Upper lobe of left lung (tissue), 6 donors: ENCODE results near the gene WIPF1. TPM values are rescaled to one million over a fixed set of nuclear protein-coding genes. Genes with fewer than 3 reads are reported as not detected.

ENCODE experiments used
- ATAC-seq, 2 donors: fragments of 200-7000 bp; cut with Tn5 transposase; one replicate each; pipeline ENCODE4 v1.9.1; 2022; ENCODE audit warnings: mild to moderate bottlenecking in 2 of 2, moderate library complexity in 2 of 2; ENCODE audit not compliant: low FRiP score in 2 of 2
- DNase-seq, 2 donors: peaks; one replicate each; pipeline ENCODE4 v3.0.0-alpha.2; 2019 to 2020
- H3K27ac ChIP-seq, 4 donors: fragments of 200-600 bp; sonication (generic); one replicate each; pipeline ENCODE4 v1.5.1; 2016 to 2019
- H3K27me3 ChIP-seq, 4 donors: fragments of 200-600 bp; sonication (generic); one replicate each; pipeline ENCODE4 v1.5.1; 2017 to 2019
- H3K36me3 ChIP-seq, 4 donors: fragments of 200-600 bp; sonication (generic); one replicate each; pipeline ENCODE4 v1.5.1; 2016 to 2019
- H3K4me1 ChIP-seq, 4 donors: fragments of 200-600 bp; sonication (generic); one replicate each; pipeline ENCODE4 v1.5.1; 2018 to 2019
- H3K4me3 ChIP-seq, 4 donors: fragments of 200-600 bp; sonication (generic); one replicate each; pipeline ENCODE4 v1.5.1; 2017 to 2019; ENCODE audit warnings: mild to moderate bottlenecking in 2 of 4, moderate library complexity in 1 of 4
- H3K9me3 ChIP-seq, 4 donors: fragments of 200-600 bp; sonication (generic); one replicate each; pipeline ENCODE4 v1.5.1; 2018 to 2019
- CTCF ChIP-seq, 6 experiments: fragments of 450-650 bp in 4 of 6; fragments of 200-600 bp in 2 of 6; sonication (generic) in 2 of 6; IDR thresholded peaks; one replicate each; pipeline ENCODE4 v1.5.1; 2016 to 2019; ENCODE audit warnings: antibody characterized with exemption in 6 of 6
- EP300 ChIP-seq, 4 donors: sonication (generic); formaldehyde crosslinking; IDR thresholded peaks; one replicate each; pipeline ENCODE4 v1.5.1; 2017; ENCODE audit warnings: antibody characterized with exemption in 4 of 4, control low read depth in 2 of 4
- POLR2A ChIP-seq, 4 donors: fragments of 450-650 bp; IDR thresholded peaks; one replicate each; pipeline ENCODE4 v1.5.1; 2016 to 2017; ENCODE audit warnings: antibody characterized with exemption in 4 of 4, mild to moderate bottlenecking in 2 of 4
- POLR2AphosphoS5 ChIP-seq, 2 donors: sonication (generic); formaldehyde crosslinking; IDR thresholded peaks; one replicate each; pipeline ENCODE4 v1.5.1; 2017; ENCODE audit warnings: antibody characterized with exemption in 2 of 2
- WGBS, 2 donors: methylation state at CpG; one replicate each; pipeline ENCODE4 v1.1.5; 2017 to 2018; 5-methylcytosine and 5-hydroxymethylcytosine counted together
- total RNA-seq, 6 donors: library from RNA; depleted of rRNA in 4 of 6; stranded (reverse); fragments of >200 nt in 4 of 6; gene quantifications; one replicate each; pipeline versions ENCODE4 v1.1.0 to v1.2.1, GENCODE V29; 2016 to 2021
- donor health status: DM: no; HTN: no; CAD: no; lungs with moderate emphysema.
- donor health status: DM: no; HTN: yes; CAD: no; lungs with severe emphysema.

Gene WIPF1
- total RNA-seq, 6 donors from 2014 or later: 25.1 to 79.0 (median 48.9) TPM

GRCh38 chr2:174641168-174641567, 43.6 kb upstream of the WIPF1 start:
- Histone ChIP-seq H3K4me1 (no peaks in the 10 kb centered on the region), H3K4me3 (no peak overlapping the region), H3K27ac (no peak overlapping the region), H3K9me3 (no peaks in the 10 kb centered on the region), H3K36me3 (no peaks in the 10 kb centered on the region), H3K27me3 (no peaks in the 10 kb centered on the region)
- no peak for DNase-seq
- WGBS, 2 donors: 92 to 96% methylated on average over 1 of the region's 1 CpG
- no peak for ATAC-seq
- no peak for TF ChIP-seq EP300 (IDR thresholded peaks at IDR 0.05)
- TF ChIP-seq POLR2A (IDR thresholded peaks at IDR 0.05): no peak
- no peak for TF ChIP-seq POLR2AphosphoS5 (IDR thresholded peaks at IDR 0.05)
- no peak for TF ChIP-seq CTCF (IDR thresholded peaks at IDR 0.05)

- DNase-seq: no peak
- WGBS, 2 donors: 84 to 89% methylated on average over 1 of the region's 1 CpG
- no peak overlapping the region for H3K4me3 ChIP-seq
Measured at GRCh38 chr2:174636987-174637386, 39.4 kb upstream of the WIPF1 start.

GRCh38 chr2:174635776-174636404, 38.3 kb upstream of the WIPF1 start:
- WGBS, 2 donors: 91 to 97% methylated on average over 3 of the region's 3 CpGs
- peak overlapping the region in 1 of 4 donors; percentile 82 for H3K27ac ChIP-seq
- ATAC-seq: no peak

More at GRCh38 chr2:174636987-174637386, 39.4 kb upstream of the WIPF1 start:
- Histone ChIP-seq H3K4me1 (peaks cover 0 to 13% (median 10%) of the 10 kb centered on the region in 4 donors), H3K9me3 (no peaks in the 10 kb centered on the region), H3K27ac (no peak overlapping the region), H3K36me3 (no peaks in the 10 kb centered on the region), H3K27me3 (no peaks in the 10 kb centered on the region)
- TF ChIP-seq POLR2A (IDR thresholded peaks at IDR 0.05) (no peak), CTCF (IDR thresholded peaks at IDR 0.05) (no peak), EP300 (IDR thresholded peaks at IDR 0.05) (no peak), POLR2AphosphoS5 (IDR thresholded peaks at IDR 0.05) (no peak)
- no peak for ATAC-seq

GRCh38 chr2:174635015-174635593, 37.5 kb upstream of the WIPF1 start:
- Histone ChIP-seq H3K27me3 (no peaks in the 10 kb centered on the region), H3K27ac (peak overlapping the region; percentile 81 to 83 (median 82)), H3K4me1 (peaks cover 0 to 16% (median 13%) of the 10 kb centered on the region in 4 donors), H3K9me3 (no peaks in the 10 kb centered on the region), H3K36me3 (no peaks in the 10 kb centered on the region), H3K4me3 (peak overlapping the region in 1 of 4 donors; percentile 45)
- 95% methylated on average over 3 of the region's 3 CpGs for WGBS, 2 donors
- no peak for DNase-seq
- no peak for TF ChIP-seq POLR2AphosphoS5 (IDR thresholded peaks at IDR 0.05)
- TF ChIP-seq EP300 (IDR thresholded peaks at IDR 0.05): no peak
- TF ChIP-seq CTCF (IDR thresholded peaks at IDR 0.05): no peak
- TF ChIP-seq POLR2A (IDR thresholded peaks at IDR 0.05): no peak
- peak in 1 of 2 donors; percentile 19 for ATAC-seq

More at GRCh38 chr2:174635776-174636404, 38.3 kb upstream of the WIPF1 start:
- Histone ChIP-seq H3K27me3 (no peaks in the 10 kb centered on the region), H3K4me1 (peaks cover 0 to 14% (median 13%) of the 10 kb centered on the region in 4 donors), H3K4me3 (no peak overlapping the region), H3K9me3 (no peaks in the 10 kb centered on the region), H3K36me3 (no peaks in the 10 kb centered on the region)
- TF ChIP-seq CTCF (IDR thresholded peaks at IDR 0.05) (no peak), EP300 (IDR thresholded peaks at IDR 0.05) (no peak), POLR2A (IDR thresholded peaks at IDR 0.05) (no peak), POLR2AphosphoS5 (IDR thresholded peaks at IDR 0.05) (no peak)
- no peak for DNase-seq
